ENCODE measurements around the gene PRKCE. TPM values are rescaled to one million over a fixed set of nuclear protein-coding genes. Genes with fewer than 3 reads are reported as not detected.

Gene PRKCE
- total and polyA plus RNA-seq, 2 experiments from 2014 or later, result 0.94 to 1.2 TPM

DNA sequence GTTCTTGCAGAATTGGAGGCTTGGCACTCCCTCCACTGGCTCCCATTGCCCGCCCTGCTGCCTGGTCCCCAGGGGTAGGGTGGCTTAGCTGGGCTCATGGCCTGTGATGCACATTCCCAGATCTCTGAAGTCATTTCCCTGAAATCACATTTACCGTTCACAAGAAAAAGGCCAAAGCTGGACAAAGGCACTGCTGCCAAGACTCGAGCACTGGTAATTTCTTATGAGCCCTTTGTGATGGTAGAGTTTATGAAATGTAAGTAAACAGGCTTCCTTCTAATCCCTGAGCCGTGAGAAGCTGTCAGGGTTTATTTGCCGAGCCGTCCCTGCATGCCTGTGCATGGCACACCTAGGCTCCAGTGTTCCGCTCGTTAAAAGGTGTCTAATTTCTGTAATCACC lies 398.6 kb downstream of the PRKCE start:
- Histone ChIP-seq H3K27ac (ENCODE audit: low read depth) (no peak overlapping the region), H3K27me3 (ENCODE audit: insufficient read depth) (no peaks in the 10 kb centered on the region), H3K36me3 (ENCODE audit: insufficient read depth) (no peaks in the 10 kb centered on the region; the same call in 1 of the 2 replicates), H3K4me1 (ENCODE audit: insufficient read depth) (no peaks in the 10 kb centered on the region), H3K4me3 (no peak overlapping the region), H4K20me1 (replicated peaks; ENCODE audit: insufficient read depth) (no peaks in the 10 kb centered on the region), H3K79me2 (replicated peaks; ENCODE audit: insufficient read depth) (no peaks in the 10 kb centered on the region), H3K9me2 (ENCODE audit: insufficient read depth) (0 out of 2 replicates have a peak, but pooled peaks cover 9% of the 10 kb centered on the region), H2AFZ (no peak overlapping the region), H3F3A (replicated peaks; ENCODE audit: low read depth) (no peaks in the 10 kb centered on the region), H3K4me2 (no peak overlapping the region)
- Mint-ChIP-seq H3K4me3 (no peak overlapping the region), H3K27me3 (ENCODE audit: insufficient read depth, low read depth, poor library complexity) (peaks cover 4% of the 10 kb centered on the region), H3K9me3 (no peaks in the 10 kb centered on the region; the same call in 2 of the 3 replicates), H3K36me3 (ENCODE audit: low read depth) (no peaks in the 10 kb centered on the region), H3K27ac (no peak overlapping the region), H3K4me1 (peaks cover 4% of the 10 kb centered on the region; the same call in 1 of the 3 replicates)
- TF ChIP-seq, protein P1, sequence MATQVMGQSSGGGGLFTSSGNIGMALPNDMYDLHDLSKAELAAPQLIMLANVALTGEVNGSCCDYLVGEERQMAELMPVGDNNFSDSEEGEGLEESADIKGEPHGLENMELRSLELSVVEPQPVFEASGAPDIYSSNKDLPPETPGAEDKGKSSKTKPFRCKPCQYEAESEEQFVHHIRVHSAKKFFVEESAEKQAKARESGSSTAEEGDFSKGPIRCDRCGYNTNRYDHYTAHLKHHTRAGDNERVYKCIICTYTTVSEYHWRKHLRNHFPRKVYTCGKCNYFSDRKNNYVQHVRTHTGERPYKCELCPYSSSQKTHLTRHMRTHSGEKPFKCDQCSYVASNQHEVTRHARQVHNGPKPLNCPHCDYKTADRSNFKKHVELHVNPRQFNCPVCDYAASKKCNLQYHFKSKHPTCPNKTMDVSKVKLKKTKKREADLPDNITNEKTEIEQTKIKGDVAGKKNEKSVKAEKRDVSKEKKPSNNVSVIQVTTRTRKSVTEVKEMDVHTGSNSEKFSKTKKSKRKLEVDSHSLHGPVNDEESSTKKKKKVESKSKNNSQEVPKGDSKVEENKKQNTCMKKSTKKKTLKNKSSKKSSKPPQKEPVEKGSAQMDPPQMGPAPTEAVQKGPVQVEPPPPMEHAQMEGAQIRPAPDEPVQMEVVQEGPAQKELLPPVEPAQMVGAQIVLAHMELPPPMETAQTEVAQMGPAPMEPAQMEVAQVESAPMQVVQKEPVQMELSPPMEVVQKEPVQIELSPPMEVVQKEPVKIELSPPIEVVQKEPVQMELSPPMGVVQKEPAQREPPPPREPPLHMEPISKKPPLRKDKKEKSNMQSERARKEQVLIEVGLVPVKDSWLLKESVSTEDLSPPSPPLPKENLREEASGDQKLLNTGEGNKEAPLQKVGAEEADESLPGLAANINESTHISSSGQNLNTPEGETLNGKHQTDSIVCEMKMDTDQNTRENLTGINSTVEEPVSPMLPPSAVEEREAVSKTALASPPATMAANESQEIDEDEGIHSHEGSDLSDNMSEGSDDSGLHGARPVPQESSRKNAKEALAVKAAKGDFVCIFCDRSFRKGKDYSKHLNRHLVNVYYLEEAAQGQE (IDR thresholded peaks at IDR 0.05; ENCODE audit: unreplicated experiment), result no peak
- TF ChIP-seq, protein P2, sequence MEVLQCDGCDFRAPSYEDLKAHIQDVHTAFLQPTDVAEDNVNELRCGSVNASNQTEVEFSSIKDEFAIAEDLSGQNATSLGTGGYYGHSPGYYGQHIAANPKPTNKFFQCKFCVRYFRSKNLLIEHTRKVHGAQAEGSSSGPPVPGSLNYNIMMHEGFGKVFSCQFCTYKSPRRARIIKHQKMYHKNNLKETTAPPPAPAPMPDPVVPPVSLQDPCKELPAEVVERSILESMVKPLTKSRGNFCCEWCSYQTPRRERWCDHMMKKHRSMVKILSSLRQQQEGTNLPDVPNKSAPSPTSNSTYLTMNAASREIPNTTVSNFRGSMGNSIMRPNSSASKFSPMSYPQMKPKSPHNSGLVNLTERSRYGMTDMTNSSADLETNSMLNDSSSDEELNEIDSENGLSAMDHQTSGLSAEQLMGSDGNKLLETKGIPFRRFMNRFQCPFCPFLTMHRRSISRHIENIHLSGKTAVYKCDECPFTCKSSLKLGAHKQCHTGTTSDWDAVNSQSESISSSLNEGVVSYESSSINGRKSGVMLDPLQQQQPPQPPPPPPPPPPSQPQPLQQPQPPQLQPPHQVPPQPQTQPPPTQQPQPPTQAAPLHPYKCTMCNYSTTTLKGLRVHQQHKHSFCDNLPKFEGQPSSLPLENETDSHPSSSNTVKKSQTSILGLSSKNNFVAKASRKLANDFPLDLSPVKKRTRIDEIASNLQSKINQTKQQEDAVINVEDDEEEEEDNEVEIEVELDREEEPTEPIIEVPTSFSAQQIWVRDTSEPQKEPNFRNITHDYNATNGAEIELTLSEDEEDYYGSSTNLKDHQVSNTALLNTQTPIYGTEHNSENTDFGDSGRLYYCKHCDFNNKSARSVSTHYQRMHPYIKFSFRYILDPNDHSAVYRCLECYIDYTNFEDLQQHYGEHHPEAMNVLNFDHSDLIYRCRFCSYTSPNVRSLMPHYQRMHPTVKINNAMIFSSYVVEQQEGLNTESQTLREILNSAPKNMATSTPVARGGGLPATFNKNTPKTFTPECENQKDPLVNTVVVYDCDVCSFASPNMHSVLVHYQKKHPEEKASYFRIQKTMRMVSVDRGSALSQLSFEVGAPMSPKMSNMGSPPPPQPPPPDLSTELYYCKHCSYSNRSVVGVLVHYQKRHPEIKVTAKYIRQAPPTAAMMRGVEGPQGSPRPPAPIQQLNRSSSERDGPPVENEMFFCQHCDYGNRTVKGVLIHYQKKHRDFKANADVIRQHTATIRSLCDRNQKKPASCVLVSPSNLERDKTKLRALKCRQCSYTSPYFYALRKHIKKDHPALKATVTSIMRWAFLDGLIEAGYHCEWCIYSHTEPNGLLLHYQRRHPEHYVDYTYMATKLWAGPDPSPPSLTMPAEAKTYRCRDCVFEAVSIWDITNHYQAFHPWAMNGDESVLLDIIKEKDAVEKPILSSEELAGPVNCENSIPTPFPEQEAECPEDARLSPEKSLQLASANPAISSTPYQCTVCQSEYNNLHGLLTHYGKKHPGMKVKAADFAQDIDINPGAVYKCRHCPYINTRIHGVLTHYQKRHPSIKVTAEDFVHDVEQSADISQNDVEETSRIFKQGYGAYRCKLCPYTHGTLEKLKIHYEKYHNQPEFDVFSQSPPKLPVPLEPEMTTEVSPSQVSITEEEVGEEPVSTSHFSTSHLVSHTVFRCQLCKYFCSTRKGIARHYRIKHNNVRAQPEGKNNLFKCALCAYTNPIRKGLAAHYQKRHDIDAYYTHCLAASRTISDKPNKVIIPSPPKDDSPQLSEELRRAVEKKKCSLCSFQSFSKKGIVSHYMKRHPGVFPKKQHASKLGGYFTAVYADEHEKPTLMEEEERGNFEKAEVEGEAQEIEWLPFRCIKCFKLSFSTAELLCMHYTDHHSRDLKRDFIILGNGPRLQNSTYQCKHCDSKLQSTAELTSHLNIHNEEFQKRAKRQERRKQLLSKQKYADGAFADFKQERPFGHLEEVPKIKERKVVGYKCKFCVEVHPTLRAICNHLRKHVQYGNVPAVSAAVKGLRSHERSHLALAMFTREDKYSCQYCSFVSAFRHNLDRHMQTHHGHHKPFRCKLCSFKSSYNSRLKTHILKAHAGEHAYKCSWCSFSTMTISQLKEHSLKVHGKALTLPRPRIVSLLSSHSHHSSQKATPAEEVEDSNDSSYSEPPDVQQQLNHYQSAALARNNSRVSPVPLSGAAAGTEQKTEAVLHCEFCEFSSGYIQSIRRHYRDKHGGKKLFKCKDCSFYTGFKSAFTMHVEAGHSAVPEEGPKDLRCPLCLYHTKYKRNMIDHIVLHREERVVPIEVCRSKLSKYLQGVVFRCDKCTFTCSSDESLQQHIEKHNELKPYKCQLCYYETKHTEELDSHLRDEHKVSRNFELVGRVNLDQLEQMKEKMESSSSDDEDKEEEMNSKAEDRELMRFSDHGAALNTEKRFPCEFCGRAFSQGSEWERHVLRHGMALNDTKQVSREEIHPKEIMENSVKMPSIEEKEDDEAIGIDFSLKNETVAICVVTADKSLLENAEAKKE (CRISPR knock-in tag; IDR thresholded peaks at IDR 0.05), result no peak
- TF ChIP-seq, protein P3, sequence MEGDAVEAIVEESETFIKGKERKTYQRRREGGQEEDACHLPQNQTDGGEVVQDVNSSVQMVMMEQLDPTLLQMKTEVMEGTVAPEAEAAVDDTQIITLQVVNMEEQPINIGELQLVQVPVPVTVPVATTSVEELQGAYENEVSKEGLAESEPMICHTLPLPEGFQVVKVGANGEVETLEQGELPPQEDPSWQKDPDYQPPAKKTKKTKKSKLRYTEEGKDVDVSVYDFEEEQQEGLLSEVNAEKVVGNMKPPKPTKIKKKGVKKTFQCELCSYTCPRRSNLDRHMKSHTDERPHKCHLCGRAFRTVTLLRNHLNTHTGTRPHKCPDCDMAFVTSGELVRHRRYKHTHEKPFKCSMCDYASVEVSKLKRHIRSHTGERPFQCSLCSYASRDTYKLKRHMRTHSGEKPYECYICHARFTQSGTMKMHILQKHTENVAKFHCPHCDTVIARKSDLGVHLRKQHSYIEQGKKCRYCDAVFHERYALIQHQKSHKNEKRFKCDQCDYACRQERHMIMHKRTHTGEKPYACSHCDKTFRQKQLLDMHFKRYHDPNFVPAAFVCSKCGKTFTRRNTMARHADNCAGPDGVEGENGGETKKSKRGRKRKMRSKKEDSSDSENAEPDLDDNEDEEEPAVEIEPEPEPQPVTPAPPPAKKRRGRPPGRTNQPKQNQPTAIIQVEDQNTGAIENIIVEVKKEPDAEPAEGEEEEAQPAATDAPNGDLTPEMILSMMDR (conservative IDR thresholded peaks at IDR 0.05; ENCODE audit: low read depth in 2 of 2), result no peak
- TF ChIP-seq NANOG (IDR thresholded peaks at IDR 0.05; ENCODE audit: borderline replicate concordance) (no peak), STAT1 (IDR thresholded peaks at IDR 0.05; ENCODE audit: unreplicated experiment) (no peak), POLR2AphosphoS5 (IDR thresholded peaks at IDR 0.05; ENCODE audit: low read depth) (no peak), ZNF331 (CRISPR knock-in tag; IDR thresholded peaks at IDR 0.05; ENCODE audit: low read depth) (no peak), EZH2phosphoT487 (IDR thresholded peaks at IDR 0.05; ENCODE audit: unreplicated experiment) (no peak), JUNB (IDR thresholded peaks at IDR 0.05; ENCODE audit: unreplicated experiment) (no peak), EZH2 (IDR thresholded peaks at IDR 0.05; ENCODE audit: low read depth, unreplicated experiment) (no peak), CREB1 (CRISPR knock-in tag; IDR thresholded peaks at IDR 0.05; ENCODE audit: low read depth) (no peak), ZNF114 (CRISPR knock-in tag; IDR thresholded peaks at IDR 0.05) (no peak)
- TF ChIP-seq, protein P4, sequence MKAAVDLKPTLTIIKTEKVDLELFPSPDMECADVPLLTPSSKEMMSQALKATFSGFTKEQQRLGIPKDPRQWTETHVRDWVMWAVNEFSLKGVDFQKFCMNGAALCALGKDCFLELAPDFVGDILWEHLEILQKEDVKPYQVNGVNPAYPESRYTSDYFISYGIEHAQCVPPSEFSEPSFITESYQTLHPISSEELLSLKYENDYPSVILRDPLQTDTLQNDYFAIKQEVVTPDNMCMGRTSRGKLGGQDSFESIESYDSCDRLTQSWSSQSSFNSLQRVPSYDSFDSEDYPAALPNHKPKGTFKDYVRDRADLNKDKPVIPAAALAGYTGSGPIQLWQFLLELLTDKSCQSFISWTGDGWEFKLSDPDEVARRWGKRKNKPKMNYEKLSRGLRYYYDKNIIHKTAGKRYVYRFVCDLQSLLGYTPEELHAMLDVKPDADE (IDR thresholded peaks at IDR 0.05), result no peak
- no peak for ATAC-seq
- no peak for DNase-seq (ENCODE audit: low spot score)
